Mesendoderm (in vitro differentiated cells): ENCODE measurements around the gene TRAF5. TPM values are rescaled to one million over a fixed set of nuclear protein-coding genes. Genes with fewer than 3 reads are reported as not detected.

Experiments
- DNase-seq: peaks from one replicate; pipeline ENCODE4 v3.0.0; 2013
- H2AK5ac ChIP-seq: 2 replicates; pipeline ENCODE4 v1.6.1; 2013; ENCODE audit warnings: low read length, inconsistent platforms
- H2BK120ac ChIP-seq: 2 replicates; pipeline ENCODE4 v1.6.1; 2013; ENCODE audit warnings: low read depth, mild to moderate bottlenecking, low read length, moderate library complexity, mixed read lengths
- H2BK15ac ChIP-seq: replicated peaks from 2 replicates; pipeline ENCODE4 v1.6.1; 2013; ENCODE audit warnings: low read depth, mild to moderate bottlenecking, moderate library complexity
- H2BK5ac ChIP-seq: 2 replicates; pipeline ENCODE4 v1.6.1; 2013; ENCODE audit warnings: low read length, inconsistent platforms
- H3K18ac ChIP-seq: 2 replicates; pipeline ENCODE4 v1.6.1; 2013; ENCODE audit warnings: mild to moderate bottlenecking, low read length, mixed read lengths
- H3K23ac ChIP-seq: one replicate; pipeline ENCODE4 v1.6.1; 2013; ENCODE audit warnings: low read length
- H3K27ac ChIP-seq: 2 replicates; pipeline ENCODE4 v1.5.1; 2013; ENCODE audit warnings: low read depth, mild to moderate bottlenecking, inconsistent platforms, low read length, moderate library complexity
- H3K27me3 ChIP-seq: 2 replicates; pipeline ENCODE4 v1.6.1; 2013; ENCODE audit warnings: low read length, control low read depth, mild to moderate bottlenecking, inconsistent platforms; ENCODE audit not compliant: insufficient read depth, poor library complexity
- H3K36me3 ChIP-seq: 2 replicates; pipeline ENCODE4 v1.6.1; 2013; ENCODE audit warnings: low read length, inconsistent platforms; ENCODE audit not compliant: control insufficient read depth, insufficient read depth
- H3K4ac ChIP-seq: one replicate; pipeline ENCODE4 v1.6.1; 2013; ENCODE audit warnings: low read depth, mild to moderate bottlenecking, low read length, moderate library complexity
- H3K4me1 ChIP-seq: 2 replicates; pipeline ENCODE4 v1.6.1; 2013; ENCODE audit warnings: low read depth, low read length, inconsistent platforms; ENCODE audit not compliant: control insufficient read depth
- H3K4me2 ChIP-seq: 2 replicates; pipeline ENCODE4 v1.6.1; 2013; ENCODE audit warnings: low read length
- H3K4me3 ChIP-seq: 2 replicates; pipeline ENCODE4 v1.5.1; 2013; ENCODE audit warnings: mild to moderate bottlenecking, low read length
- H3K56ac ChIP-seq: one replicate; pipeline ENCODE4 v1.6.1; 2013; ENCODE audit warnings: low read length
- H3K79me1 ChIP-seq: 2 replicates; pipeline ENCODE4 v1.6.1; 2013; ENCODE audit warnings: low read length, inconsistent platforms
- H3K79me2 ChIP-seq: 2 replicates; pipeline ENCODE4 v1.6.1; 2013; ENCODE audit warnings: mild to moderate bottlenecking, low read length; ENCODE audit not compliant: control insufficient read depth, insufficient read depth
- H3K9ac ChIP-seq: 2 replicates; pipeline ENCODE4 v1.6.1; 2013; ENCODE audit warnings: low read length, inconsistent platforms
- H4K5ac ChIP-seq: one replicate; pipeline ENCODE4 v1.6.1; 2013; ENCODE audit warnings: low read length
- H4K8ac ChIP-seq: one replicate; pipeline ENCODE4 v1.6.1; 2013; ENCODE audit warnings: low read depth, mild to moderate bottlenecking, control low read depth, low read length, moderate library complexity
- WGBS: extraction: QIAGEN DNeasy Blood & Tissue Kit; methylation state at CpG from one replicate; pipeline ENCODE4 v1.1.7; 2013; ENCODE audit warnings: low lambda C conversion rate, missing lambda C conversion rate; ENCODE audit not compliant: insufficient coverage; ENCODE audit errors: extremely low coverage; 5-methylcytosine and 5-hydroxymethylcytosine counted together
- polyA plus RNA-seq, 2 experiments: library from polyadenylated mRNA; stranded (reverse); fragments of 200-250 nt; gene quantifications; one replicate each; pipeline ENCODE4 v1.2.3, GENCODE V29; 2013

The TRAF5 gene
- 8.8 TPM for polyA plus RNA-seq (2013, experiment 1 of 2)
- 8.4 TPM for polyA plus RNA-seq (2013, experiment 2 of 2)

- Histone ChIP-seq H3K27me3 (no peaks in the 10 kb centered on the region), H3K9ac (peak within 1 kb of the TSS; percentile 86), H3K18ac (peak within 1 kb of the TSS; percentile 91), H4K8ac (peak within 1 kb of the TSS; percentile 88), H3K56ac (peak within 1 kb of the TSS; percentile 90), H3K4me2 (peak within 1 kb of the TSS; percentile 89), H3K4me3 (peak within 1 kb of the TSS; percentile 75), H3K79me1 (peaks cover 30% of the 10 kb centered on the region), H3K79me2 (peaks cover 44% of the 10 kb centered on the region), H2BK120ac (peak within 1 kb of the TSS; percentile 90), H2BK15ac (peak within 1 kb of the TSS; percentile 48), H3K4me1 (peaks cover 22% of the 10 kb centered on the region), H3K23ac (peak within 1 kb of the TSS; percentile 74), H3K27ac (peak within 1 kb of the TSS; percentile 51), H3K36me3 (no peaks in the 10 kb centered on the region), H3K4ac (peak within 1 kb of the TSS; percentile 56), H4K5ac (peak within 1 kb of the TSS; percentile 26), H2BK5ac (peak within 1 kb of the TSS; percentile 77), H2AK5ac (peak within 1 kb of the TSS; percentile 81)
- WGBS: no CpG with 5 or more reads among the region's 91 CpGs
- peak; percentile 70 for DNase-seq
Observed at GRCh38 chr1:211326528-211327345, at the start of gene TRAF5. TSS of gene TRAF5 (plus strand) at chr1:211326833. CDS start at chr1:211353240, 26,407 bp downstream.

GRCh38 chr1:211279340-211279739, 47.3 kb upstream of the TRAF5 start:
- Histone ChIP-seq H3K18ac (no peak overlapping the region), H3K4me3 (no peak overlapping the region), H3K79me2 (no peaks in the 10 kb centered on the region), H2AK5ac (no peak overlapping the region), H3K4me2 (no peak overlapping the region), H3K9ac (no peak overlapping the region), H3K4ac (no peak overlapping the region), H3K27ac (no peak overlapping the region), H4K5ac (no peak overlapping the region), H3K23ac (no peak overlapping the region), H4K8ac (no peak overlapping the region), H3K56ac (no peak overlapping the region), H2BK120ac (no peak overlapping the region), H2BK15ac (no peak overlapping the region), H3K79me1 (no peaks in the 10 kb centered on the region), H2BK5ac (no peak overlapping the region), H3K36me3 (peaks cover 6% of the 10 kb centered on the region), H3K4me1 (no peaks in the 10 kb centered on the region), H3K27me3 (no peaks in the 10 kb centered on the region)
- WGBS: no CpG with 5 or more reads among the region's 1 CpG
- DNase-seq: no peak

- no peak overlapping the region for H3K4me2 ChIP-seq
- no peak overlapping the region for H3K27ac ChIP-seq
- no peak overlapping the region for H3K4me3 ChIP-seq
- H3K27me3 ChIP-seq: no peaks in the 10 kb centered on the region
- no peak overlapping the region for H2BK120ac ChIP-seq
- H4K5ac ChIP-seq: no peak overlapping the region
- DNase-seq: no peak
- H3K4me1 ChIP-seq: no peaks in the 10 kb centered on the region
- no peak overlapping the region for H3K4ac ChIP-seq
- no peaks in the 10 kb centered on the region for H3K79me1 ChIP-seq
- H2AK5ac ChIP-seq: no peak overlapping the region
- H3K23ac ChIP-seq: no peak overlapping the region
- H3K18ac ChIP-seq: no peak overlapping the region
- no peak overlapping the region for H2BK5ac ChIP-seq
- no peak overlapping the region for H2BK15ac ChIP-seq
- peak overlapping the region; percentile 34 for H3K56ac ChIP-seq
- WGBS: no CpG with 5 or more reads among the region's 4 CpGs
- no peaks in the 10 kb centered on the region for H3K79me2 ChIP-seq
- H3K36me3 ChIP-seq: peaks cover 6% of the 10 kb centered on the region
- H4K8ac ChIP-seq: no peak overlapping the region
- no peak overlapping the region for H3K9ac ChIP-seq
Observed at GRCh38 chr1:211280910-211281309, 45.7 kb upstream of the TRAF5 start.

GRCh38 chr1:211281320-211282022, 45.2 kb upstream of the TRAF5 start:
- Histone ChIP-seq H3K27ac (no peak overlapping the region), H3K4ac (no peak overlapping the region), H3K23ac (no peak overlapping the region), H3K4me2 (no peak overlapping the region), H3K79me2 (no peaks in the 10 kb centered on the region), H3K79me1 (no peaks in the 10 kb centered on the region), H4K5ac (no peak overlapping the region), H3K4me1 (no peaks in the 10 kb centered on the region), H4K8ac (no peak overlapping the region), H3K56ac (peak overlapping the region; percentile 64), H3K4me3 (no peak overlapping the region), H3K9ac (no peak overlapping the region), H2AK5ac (no peak overlapping the region), H3K36me3 (peaks cover 6% of the 10 kb centered on the region), H2BK15ac (no peak overlapping the region), H3K18ac (no peak overlapping the region), H2BK5ac (no peak overlapping the region), H2BK120ac (no peak overlapping the region), H3K27me3 (no peaks in the 10 kb centered on the region)
- WGBS: no CpG with 5 or more reads among the region's 6 CpGs
- peak; percentile 57 for DNase-seq

- Histone ChIP-seq H2AK5ac (no peak overlapping the region), H3K79me2 (no peaks in the 10 kb centered on the region), H3K27ac (no peak overlapping the region), H4K5ac (no peak overlapping the region), H3K9ac (no peak overlapping the region), H3K36me3 (peaks cover 6% of the 10 kb centered on the region), H3K18ac (no peak overlapping the region), H3K4me3 (no peak overlapping the region), H3K27me3 (no peaks in the 10 kb centered on the region), H3K4me2 (no peak overlapping the region), H3K4ac (no peak overlapping the region), H3K23ac (no peak overlapping the region), H3K79me1 (no peaks in the 10 kb centered on the region), H4K8ac (no peak overlapping the region), H2BK15ac (no peak overlapping the region), H3K56ac (no peak overlapping the region), H2BK5ac (no peak overlapping the region), H2BK120ac (no peak overlapping the region), H3K4me1 (no peaks in the 10 kb centered on the region)
- DNase-seq: no peak
Observed at GRCh38 chr1:211282023-211282373, 44.6 kb upstream of the TRAF5 start.
